ENCODE results near the gene ROR2. TPM values are rescaled to one million over a fixed set of nuclear protein-coding genes. Genes with fewer than 3 reads are reported as not detected.

ROR2 gene
- total and polyA plus RNA-seq, 4 experiments from 2014 or later: 0.17 to 0.31 (median 0.29) TPM; not detected in 1

DNA sequence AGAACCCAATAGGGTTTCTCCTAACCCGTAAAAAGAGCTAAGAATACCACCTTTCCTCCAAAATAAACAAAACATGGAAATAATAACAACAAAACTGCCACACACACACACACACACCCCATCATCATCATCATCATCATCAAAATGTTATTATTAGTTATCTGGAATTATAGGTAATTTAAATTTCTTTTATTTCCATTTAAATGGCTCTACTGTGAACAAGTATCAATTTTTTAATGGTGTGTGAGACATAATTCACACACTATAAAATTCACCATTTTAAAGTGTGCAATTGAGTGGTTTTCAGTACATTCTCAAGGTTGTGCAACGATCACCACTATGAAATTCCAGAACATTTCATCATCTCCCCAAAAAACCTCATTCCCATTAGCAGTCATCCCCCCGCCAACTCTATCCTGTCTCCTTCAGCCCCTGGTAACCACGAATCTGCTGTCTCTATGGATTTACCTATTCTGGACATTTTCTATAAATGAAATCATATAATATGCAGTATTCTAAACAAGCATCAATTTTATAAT lies 172.7 kb downstream of the ROR2 start:
- H3K27ac Mint-ChIP-seq: no peak overlapping the region
- H3K27me3 ChIP-seq (ENCODE audit: insufficient read depth, low read length): no peaks in the 10 kb centered on the region
- H3K4me3 ChIP-seq (ENCODE audit: low read length in 2 of 2): no peak overlapping the region
- peaks cover 12 to 18% of the 10 kb centered on the region in 2 donors for H3K27me3 Mint-ChIP-seq
- no peaks in the 10 kb centered on the region for H3K9me3 Mint-ChIP-seq
- CTCF ChIA-PET (ENCODE audit: partially characterized antibody): interaction anchor here (1.6 kb wide), 1 partner anchor 13 kb away, joined by 7 read pairs; no protein-coding TSS in a partner anchor
- POLR2A ChIA-PET (ENCODE audit: partially characterized antibody): no interaction called here
- H3K36me3 ChIP-seq (ENCODE audit: insufficient read depth, low read length): no peaks in the 10 kb centered on the region
- no peak overlapping the region for H3K4me3 Mint-ChIP-seq
- peaks cover 3 to 20% (median 14%) of the 10 kb centered on the region in 4 donors for H3K4me1 Mint-ChIP-seq
- H3K27ac ChIP-seq (ENCODE audit: low read depth, low read length): no peak overlapping the region
- no peak for DNase-seq
- H3K36me3 Mint-ChIP-seq: no peaks in the 10 kb centered on the region
- intact Hi-C loops (cut with micrococcal nuclease): no loop called here
- H3K9me3 ChIP-seq (ENCODE audit: control insufficient read depth in 1 of 2, low read length in 2 of 2): no peaks in the 10 kb centered on the region
- peaks cover 2% of the 10 kb centered on the region for H3K4me1 ChIP-seq (ENCODE audit: insufficient read depth, low read length)

DNA sequence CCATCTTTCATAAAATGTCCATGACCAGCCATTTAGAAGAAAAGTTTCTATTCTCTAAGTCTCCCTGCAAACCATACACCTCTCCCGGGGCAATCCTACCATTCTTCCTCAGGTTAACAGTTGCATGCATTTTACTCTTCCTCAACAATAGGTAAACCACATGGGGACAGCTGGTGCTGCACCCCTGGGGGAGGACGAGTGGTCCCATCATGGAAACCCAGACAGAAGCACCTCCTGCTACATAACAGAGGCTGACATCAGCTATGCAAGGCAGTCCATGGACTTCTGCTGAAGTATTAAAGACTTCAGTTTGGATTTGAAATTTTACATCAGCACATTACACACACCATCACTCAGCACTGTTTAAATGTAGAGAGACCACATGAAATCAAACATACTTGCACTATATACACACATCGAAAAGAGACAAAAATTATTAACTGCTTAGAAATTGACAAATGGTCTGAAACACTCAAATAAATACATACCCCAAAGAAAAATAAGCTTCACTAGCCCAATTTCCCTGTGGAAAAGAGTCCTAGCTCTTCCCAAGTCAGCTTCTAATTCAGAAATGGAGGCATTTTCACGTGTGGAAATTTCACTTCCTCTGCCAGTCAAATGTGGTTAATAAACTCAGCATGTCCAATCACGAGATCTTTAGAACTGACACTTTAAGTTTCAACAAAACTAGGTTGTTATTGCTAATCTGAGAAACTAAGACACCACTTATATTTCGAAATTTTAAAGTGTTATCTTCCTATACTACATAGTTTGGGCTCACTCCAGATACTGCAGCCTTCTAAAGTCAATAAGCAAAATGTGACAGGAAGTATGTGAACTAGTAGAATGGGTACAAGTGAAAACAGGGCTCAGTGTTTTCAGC lies 173.4 kb downstream of the ROR2 start:
- intact Hi-C loops (cut with micrococcal nuclease): no loop called here
- ChIA-PET CTCF (ENCODE audit: partially characterized antibody) (interaction anchor here (1.2 to 2.1 kb wide), 6 partner anchors 12 to 203 kb away, joined by 3 to 7 read pairs (median 4); partner anchors contain the start of gene ROR2), POLR2A (ENCODE audit: partially characterized antibody) (no interaction called here)
- DNase-seq: no peak
- Histone ChIP-seq H3K9me3 (ENCODE audit: control insufficient read depth in 1 of 2, low read length in 2 of 2) (no peaks in the 10 kb centered on the region), H3K27ac (ENCODE audit: low read depth, low read length) (no peak overlapping the region), H3K4me1 (ENCODE audit: insufficient read depth, low read length) (no peaks in the 10 kb centered on the region), H3K27me3 (ENCODE audit: insufficient read depth, low read length) (no peaks in the 10 kb centered on the region), H3K36me3 (ENCODE audit: insufficient read depth, low read length) (no peaks in the 10 kb centered on the region), H3K4me3 (ENCODE audit: low read length in 2 of 2) (no peak overlapping the region)
- Mint-ChIP-seq H3K4me1 (peaks cover 2 to 13% (median 12%) of the 10 kb centered on the region in 4 donors), H3K27me3 (peaks cover 15 to 21% of the 10 kb centered on the region in 2 donors), H3K27ac (peak overlapping the region in 1 of 7 donors; percentile 52), H3K36me3 (no peaks in the 10 kb centered on the region), H3K9me3 (no peaks in the 10 kb centered on the region), H3K4me3 (no peak overlapping the region)

DNA sequence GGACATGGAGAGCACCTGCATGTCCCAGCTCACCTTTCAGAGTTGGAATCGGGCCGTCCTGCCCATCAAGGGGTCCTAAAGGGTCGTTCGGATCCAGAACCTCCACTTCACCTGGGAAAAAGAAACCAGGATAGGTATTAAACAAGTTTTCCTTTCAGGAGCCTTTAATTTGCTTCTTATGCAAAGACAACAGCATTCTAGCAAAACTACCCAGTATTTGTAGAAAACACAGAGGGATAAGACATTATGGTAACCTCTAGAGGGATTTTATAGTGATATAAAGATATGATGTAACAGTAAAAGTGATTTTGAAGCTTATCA lies 174.4 kb downstream of the ROR2 start:
- H3K27me3 ChIP-seq (ENCODE audit: insufficient read depth, low read length): no peaks in the 10 kb centered on the region
- no peak overlapping the region for H3K27ac Mint-ChIP-seq
- no peak overlapping the region for H3K27ac ChIP-seq (ENCODE audit: low read depth, low read length)
- H3K4me1 Mint-ChIP-seq: peaks cover 0 to 13% (median 10%) of the 10 kb centered on the region in 4 donors
- H3K4me3 ChIP-seq (ENCODE audit: low read length in 2 of 2): no peak overlapping the region
- no peak overlapping the region for H3K4me3 Mint-ChIP-seq
- no peaks in the 10 kb centered on the region for H3K36me3 Mint-ChIP-seq
- CTCF ChIA-PET (ENCODE audit: partially characterized antibody): interaction anchor here (1.1 to 2.1 kb wide), 7 partner anchors 11 to 204 kb away, joined by 3 to 7 read pairs (median 5); partner anchors contain the start of gene ROR2
- DNase-seq: no peak
- H3K36me3 ChIP-seq (ENCODE audit: insufficient read depth, low read length): no peaks in the 10 kb centered on the region
- H3K9me3 ChIP-seq (ENCODE audit: control insufficient read depth in 1 of 2, low read length in 2 of 2): no peaks in the 10 kb centered on the region
- peaks cover 15 to 21% of the 10 kb centered on the region in 2 donors for H3K27me3 Mint-ChIP-seq
- POLR2A ChIA-PET (ENCODE audit: partially characterized antibody): no interaction called here
- intact Hi-C loops (cut with micrococcal nuclease): loop anchor here (1.0 kb wide), 1 partner anchor 107 kb away; no protein-coding TSS in a partner anchor
- no peaks in the 10 kb centered on the region for H3K4me1 ChIP-seq (ENCODE audit: insufficient read depth, low read length)
- no peaks in the 10 kb centered on the region for H3K9me3 Mint-ChIP-seq

DNA sequence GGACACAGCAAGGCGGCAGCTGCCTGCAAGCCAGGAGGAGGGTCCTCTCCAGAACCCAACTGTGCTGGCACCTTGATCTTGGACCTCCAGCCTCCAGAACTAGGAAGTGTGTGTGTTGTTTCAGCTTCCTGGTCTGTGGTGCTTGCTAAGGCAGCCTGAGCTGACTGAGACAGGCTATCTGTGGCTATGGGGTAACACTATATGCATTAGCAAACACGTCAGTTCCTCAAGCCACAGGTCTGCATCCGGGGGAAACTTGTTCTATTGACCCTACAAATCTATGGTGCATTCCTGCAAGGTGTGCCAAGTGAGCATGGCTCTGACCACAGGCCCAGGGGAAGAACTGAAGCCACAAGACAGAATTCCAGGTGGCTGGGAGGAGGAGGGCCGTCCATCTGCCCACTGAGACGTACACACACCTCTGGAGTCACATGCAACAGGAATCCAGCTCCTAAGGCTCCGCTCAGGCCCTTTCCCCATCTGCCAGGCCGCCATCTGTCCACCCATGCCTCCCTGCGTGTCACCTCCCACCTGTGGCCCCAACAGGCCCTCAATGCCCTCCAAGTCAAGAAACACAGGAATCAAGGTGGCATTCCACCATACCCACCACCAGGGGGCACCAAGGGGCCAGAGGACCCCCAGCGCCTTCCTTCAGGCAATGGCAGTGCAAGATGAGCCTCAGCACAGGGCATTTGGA lies 174.9 kb downstream of the ROR2 start:
- ChIA-PET POLR2A (ENCODE audit: partially characterized antibody) (no interaction called here), CTCF (ENCODE audit: partially characterized antibody) (interaction anchor here (1.1 to 4.4 kb wide), 9 partner anchors 9 to 204 kb away, joined by 3 to 20 read pairs (median 5); partner anchors contain the start of gene ROR2)
- no peak overlapping the region for H3K27ac ChIP-seq (ENCODE audit: low read depth, low read length)
- Mint-ChIP-seq H3K27ac (peak overlapping the region in 2 of 7 donors; percentile 5 to 19), H3K36me3 (no peaks in the 10 kb centered on the region), H3K4me3 (no peak overlapping the region), H3K4me1 (peaks cover 0 to 13% (median 10%) of the 10 kb centered on the region in 4 donors), H3K9me3 (no peaks in the 10 kb centered on the region), H3K27me3 (peaks cover 15 to 21% of the 10 kb centered on the region in 2 donors)
- H3K4me1 ChIP-seq (ENCODE audit: insufficient read depth, low read length): no peaks in the 10 kb centered on the region
- H3K4me3 ChIP-seq (ENCODE audit: low read length in 2 of 2): no peak overlapping the region
- H3K36me3 ChIP-seq (ENCODE audit: insufficient read depth, low read length): no peaks in the 10 kb centered on the region
- H3K27me3 ChIP-seq (ENCODE audit: insufficient read depth, low read length): no peaks in the 10 kb centered on the region
- no peaks in the 10 kb centered on the region for H3K9me3 ChIP-seq (ENCODE audit: control insufficient read depth in 1 of 2, low read length in 2 of 2)
- intact Hi-C loops (cut with micrococcal nuclease): loop anchor here (1.0 kb wide), 1 partner anchor 107 kb away; no protein-coding TSS in a partner anchor
- peak; percentile 52 to 70 (median 56) for DNase-seq

DNA sequence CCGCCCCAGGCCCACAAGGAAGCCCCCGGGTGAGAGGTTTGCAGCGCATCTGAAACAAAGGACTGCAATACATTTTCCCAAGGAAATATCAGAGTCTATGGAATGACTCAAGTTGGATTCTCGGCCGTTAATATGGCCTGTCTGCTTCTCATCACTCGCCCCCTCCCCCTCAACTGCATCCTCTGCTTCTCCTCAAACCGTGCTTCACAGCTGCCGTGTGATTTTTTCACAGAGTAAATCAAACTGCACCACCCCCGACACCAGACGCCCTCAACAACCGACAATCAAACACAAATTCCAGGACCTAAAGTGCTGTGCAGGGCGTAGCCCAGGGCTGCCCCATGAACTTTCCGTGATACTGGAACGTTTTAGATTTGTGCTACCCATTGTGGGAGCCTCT lies 176.9 kb downstream of the ROR2 start:
- ChIA-PET CTCF (ENCODE audit: partially characterized antibody) (interaction anchor here (2.2 to 4.4 kb wide), 2 partner anchors 13 to 178 kb away, joined by 6 to 20 read pairs; no protein-coding TSS in a partner anchor), POLR2A (ENCODE audit: partially characterized antibody) (no interaction called here)
- intact Hi-C loops (cut with micrococcal nuclease): no loop called here
- H3K36me3 Mint-ChIP-seq: no peaks in the 10 kb centered on the region
- H3K9me3 Mint-ChIP-seq: no peaks in the 10 kb centered on the region
- H3K4me1 Mint-ChIP-seq: peaks cover 0 to 13% (median 10%) of the 10 kb centered on the region in 4 donors
- DNase-seq: no peak
- H3K4me1 ChIP-seq (ENCODE audit: insufficient read depth, low read length): no peaks in the 10 kb centered on the region
- no peak overlapping the region for H3K27ac ChIP-seq (ENCODE audit: low read depth, low read length)
- H3K27ac Mint-ChIP-seq: no peak overlapping the region
- no peaks in the 10 kb centered on the region for H3K9me3 ChIP-seq (ENCODE audit: control insufficient read depth in 1 of 2, low read length in 2 of 2)
- H3K36me3 ChIP-seq (ENCODE audit: insufficient read depth, low read length): no peaks in the 10 kb centered on the region
- no peaks in the 10 kb centered on the region for H3K27me3 ChIP-seq (ENCODE audit: insufficient read depth, low read length)
- peaks cover 19 to 26% of the 10 kb centered on the region in 2 donors for H3K27me3 Mint-ChIP-seq
- no peak overlapping the region for H3K4me3 ChIP-seq (ENCODE audit: low read length in 2 of 2)
- H3K4me3 Mint-ChIP-seq: no peak overlapping the region

DNA sequence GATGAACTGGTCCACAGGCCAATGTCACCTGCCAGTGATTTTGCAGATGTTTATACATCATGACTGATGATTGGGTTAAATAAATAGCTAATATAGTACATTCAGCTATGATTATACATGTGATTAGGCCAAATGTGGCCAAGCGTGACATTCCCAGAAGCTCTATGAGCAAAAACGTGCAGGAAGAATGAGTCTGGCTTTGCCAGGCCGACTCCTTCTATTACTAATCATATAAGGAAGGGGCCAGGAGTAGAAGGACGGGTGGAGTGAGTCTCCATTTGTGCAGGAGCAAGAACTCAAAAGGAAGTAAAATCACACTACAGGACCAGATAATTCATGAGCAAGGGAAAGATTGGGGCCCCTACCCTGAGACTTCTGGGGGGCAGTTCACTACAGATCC lies 178.2 kb downstream of the ROR2 start:
- no peak overlapping the region for H3K27ac ChIP-seq (ENCODE audit: low read depth, low read length)
- Mint-ChIP-seq H3K27me3 (peaks cover 27 to 34% of the 10 kb centered on the region in 2 donors), H3K4me3 (no peak overlapping the region), H3K27ac (peak overlapping the region in 2 of 7 donors; percentile 24 to 68), H3K36me3 (no peaks in the 10 kb centered on the region), H3K4me1 (peaks cover 0 to 11% (median 7%) of the 10 kb centered on the region in 4 donors), H3K9me3 (no peaks in the 10 kb centered on the region)
- no peaks in the 10 kb centered on the region for H3K4me1 ChIP-seq (ENCODE audit: insufficient read depth, low read length)
- POLR2A ChIA-PET (ENCODE audit: partially characterized antibody): no interaction called here
- no peaks in the 10 kb centered on the region for H3K9me3 ChIP-seq (ENCODE audit: control insufficient read depth in 1 of 2, low read length in 2 of 2)
- no peak overlapping the region for H3K4me3 ChIP-seq (ENCODE audit: low read length in 2 of 2)
- intact Hi-C loops (cut with micrococcal nuclease): no loop called here
- DNase-seq: no peak
- no peaks in the 10 kb centered on the region for H3K36me3 ChIP-seq (ENCODE audit: insufficient read depth, low read length)
- CTCF ChIA-PET (ENCODE audit: partially characterized antibody): interaction anchor here (1.0 to 4.4 kb wide), 4 partner anchors 9 to 857 kb away, joined by 3 to 20 read pairs (median 4); no protein-coding TSS in a partner anchor
- no peaks in the 10 kb centered on the region for H3K27me3 ChIP-seq (ENCODE audit: insufficient read depth, low read length)
